Mucosa of rectum (tissue), 2 donors: ENCODE results near the gene NAGLU.
A peak's percentile ranks its signal among the peaks of the same experiment; 100 is the strongest.
"Not testable (repeated sequence)": the region's sequence is repeated elsewhere in the genome, so short reads cannot be mapped to it uniquely, and the experiment has no call there.

Experiments used
- H3K27ac ChIP-seq, 2 donors: one replicate each; pipeline ENCODE4 v1.7.0; 2013; ENCODE audit warnings: inconsistent platforms in 2 of 2, low read depth in 2 of 2, low read length in 2 of 2
- H3K27me3 ChIP-seq, 2 donors: one replicate each; pipeline ENCODE4 v1.7.0; 2013; ENCODE audit warnings: low read length in 2 of 2; ENCODE audit not compliant: control insufficient read depth in 2 of 2, insufficient read depth in 2 of 2
- H3K36me3 ChIP-seq, 2 donors: one replicate each; pipeline ENCODE4 v1.7.0; 2013; ENCODE audit warnings: low read length in 2 of 2; ENCODE audit not compliant: control insufficient read depth in 2 of 2, insufficient read depth in 2 of 2
- H3K4me1 ChIP-seq, 2 donors: one replicate each; pipeline ENCODE4 v1.7.0; 2013; ENCODE audit warnings: low read length in 2 of 2, mild to moderate bottlenecking in 1 of 2; ENCODE audit not compliant: control insufficient read depth in 2 of 2, insufficient read depth in 2 of 2
- H3K4me3 ChIP-seq, 2 donors: one replicate each; pipeline ENCODE4 v1.7.0; 2013; ENCODE audit warnings: low read length in 2 of 2
- H3K9ac ChIP-seq, 2 donors: one replicate each; pipeline ENCODE4 v1.7.0; 2013; ENCODE audit warnings: low read length in 2 of 2, low read depth in 1 of 2, mild to moderate bottlenecking in 1 of 2
- H3K9me3 ChIP-seq, 2 donors: one replicate each; pipeline ENCODE4 v1.7.0; 2013; ENCODE audit warnings: low read length in 2 of 2; ENCODE audit not compliant: control insufficient read depth in 2 of 2
- donor health status: healthy.
- donor health status: Normal muscosa, but diverticular disease.

NAGLU gene

DNA sequence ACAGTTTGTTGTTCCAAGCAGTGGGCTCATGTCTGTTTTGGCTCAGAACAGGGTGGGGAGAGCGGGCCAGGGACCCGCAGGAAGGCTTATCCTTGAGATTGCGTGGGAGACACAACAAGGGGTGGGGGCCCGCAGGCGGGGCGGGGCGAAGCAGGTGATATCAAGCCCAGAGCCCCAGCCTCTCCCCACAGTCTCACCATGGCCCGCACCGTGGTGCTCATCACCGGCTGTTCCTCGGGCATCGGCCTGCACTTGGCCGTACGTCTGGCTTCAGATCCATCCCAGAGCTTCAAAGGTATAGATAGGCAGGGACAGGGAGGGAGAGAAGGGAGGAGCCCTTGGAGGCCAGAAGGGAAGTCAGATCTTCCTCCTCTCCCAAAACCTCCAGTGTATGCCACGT is 16.7 kb downstream of the NAGLU start, which contains the start of gene HSD17B1:
HSD17B1 (plus strand) TSS at position 188 of the 400 bp plus-strand sequence; CDS start at position 199, 11 bp downstream.
- Histone ChIP-seq H3K9ac (peak within 1 kb of the TSS in 1 of 2 donors; percentile 94), H3K4me1 (peaks cover 14 to 18% of the 10 kb centered on the region in 2 donors), H3K4me3 (peak within 1 kb of the TSS in 1 of 2 donors; percentile 88)
- H3K27ac ChIP-seq, H3K9me3 ChIP-seq, H3K36me3 ChIP-seq, H3K27me3 ChIP-seq: not testable (repeated sequence)

GRCh38 chr17:42553161-42553818 is 17.2 kb downstream of the NAGLU start:
- H3K4me3 ChIP-seq: no peak overlapping the region
- no peaks in the 10 kb centered on the region for H3K9me3 ChIP-seq
- peaks cover 10 to 15% of the 10 kb centered on the region in 2 donors for H3K4me1 ChIP-seq
- H3K27me3 ChIP-seq: no peaks in the 10 kb centered on the region
- H3K27ac ChIP-seq: no peak overlapping the region
- H3K9ac ChIP-seq: peak overlapping the region in 1 of 2 donors; percentile 94
- H3K36me3 ChIP-seq: no peaks in the 10 kb centered on the region

DNA sequence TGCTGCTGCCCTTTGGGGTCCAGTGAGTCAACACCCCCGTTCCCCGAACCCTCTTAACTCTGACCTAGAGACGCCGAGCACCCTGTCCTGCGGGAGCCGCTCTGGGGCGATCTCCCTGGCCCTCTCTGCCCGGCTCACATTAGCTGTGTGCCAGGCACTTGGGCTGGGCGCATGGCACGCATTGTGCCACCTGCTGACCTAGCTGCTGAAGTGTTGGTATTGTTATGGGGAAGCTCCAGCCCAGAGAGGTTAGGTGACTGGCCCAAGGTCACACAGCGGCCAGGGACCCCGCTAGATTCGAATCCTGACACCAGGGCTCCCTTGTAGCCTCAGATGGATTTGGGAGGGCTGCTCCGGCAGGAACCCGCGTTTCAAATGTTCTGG is 17.8 kb downstream of the NAGLU start:
- no peaks in the 10 kb centered on the region for H3K9me3 ChIP-seq
- peak overlapping the region; percentile 74 to 88 for H3K4me3 ChIP-seq
- H3K36me3 ChIP-seq: no peaks in the 10 kb centered on the region
- peak overlapping the region; percentile 85 to 89 for H3K27ac ChIP-seq
- H3K4me1 ChIP-seq: peaks cover 7 to 13% of the 10 kb centered on the region in 2 donors
- H3K9ac ChIP-seq: peak overlapping the region; percentile 94 to 95
- H3K27me3 ChIP-seq: no peaks in the 10 kb centered on the region

- Histone ChIP-seq H3K4me1 (peaks cover 7 to 17% of the 10 kb centered on the region in 2 donors), H3K9ac (peak overlapping the region; percentile 94 to 95), H3K4me3 (peak overlapping the region; percentile 74 to 88), H3K9me3 (no peaks in the 10 kb centered on the region), H3K36me3 (no peaks in the 10 kb centered on the region), H3K27ac (peak overlapping the region; percentile 85 to 89), H3K27me3 (no peaks in the 10 kb centered on the region)
Observed at GRCh38 chr17:42554250-42555121, 18.4 kb downstream of the NAGLU start.

DNA sequence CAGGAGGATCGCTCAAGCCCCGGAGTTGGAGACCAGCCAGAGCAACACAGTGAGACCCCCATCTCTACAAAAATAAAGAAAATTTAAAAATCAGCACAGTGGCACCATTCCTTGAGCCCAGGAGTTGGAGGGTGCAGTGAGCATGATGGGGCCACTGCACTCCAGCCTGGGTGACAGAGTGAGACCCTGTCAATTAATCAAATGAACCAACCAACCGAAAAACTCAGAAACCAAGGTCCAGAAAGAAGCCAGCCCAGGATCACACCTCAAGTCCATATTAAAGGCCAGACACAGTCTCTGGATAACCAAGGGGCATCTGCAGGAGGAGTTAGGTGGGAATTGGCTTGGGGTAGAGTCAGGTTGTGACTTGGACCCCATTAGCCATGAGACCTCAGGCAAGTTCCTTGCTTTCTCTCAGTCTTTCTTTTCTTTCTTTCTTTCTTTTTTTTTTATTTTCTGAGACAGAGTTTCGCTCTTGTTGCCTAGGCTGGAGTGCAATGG is 19.1 kb downstream of the NAGLU start:
- peak overlapping the region; percentile 74 to 88 for H3K4me3 ChIP-seq
- H3K4me1 ChIP-seq: peaks cover 9 to 19% of the 10 kb centered on the region in 2 donors
- peak overlapping the region; percentile 85 to 89 for H3K27ac ChIP-seq
- no peaks in the 10 kb centered on the region for H3K9me3 ChIP-seq
- H3K36me3 ChIP-seq: no peaks in the 10 kb centered on the region
- peak overlapping the region; percentile 94 to 95 for H3K9ac ChIP-seq
- H3K27me3 ChIP-seq: no peaks in the 10 kb centered on the region

- peaks cover 9 to 19% of the 10 kb centered on the region in 2 donors for H3K4me1 ChIP-seq
- H3K9me3 ChIP-seq, H3K27ac ChIP-seq, H3K4me3 ChIP-seq, H3K27me3 ChIP-seq, H3K9ac ChIP-seq, H3K36me3 ChIP-seq: not testable (repeated sequence)
Observed at GRCh38 chr17:42555961-42556617, 20.0 kb downstream of the NAGLU start.

- Histone ChIP-seq H3K27ac (peak overlapping the region; percentile 38 to 42), H3K27me3 (no peaks in the 10 kb centered on the region), H3K4me1 (peaks cover 26 to 37% of the 10 kb centered on the region in 2 donors), H3K36me3 (peaks cover under 1 to 5% of the 10 kb centered on the region in 2 donors), H3K9me3 (no peaks in the 10 kb centered on the region), H3K9ac (peak overlapping the region in 1 of 2 donors; percentile 33), H3K4me3 (no peak overlapping the region)
Observed at GRCh38 chr17:42559075-42559474, 23.0 kb downstream of the NAGLU start.

GRCh38 chr17:42560246-42560645 is 24.2 kb downstream of the NAGLU start:
- Histone ChIP-seq H3K9ac (no peak overlapping the region), H3K27ac (no peak overlapping the region), H3K4me1 (peaks cover 26 to 36% of the 10 kb centered on the region in 2 donors), H3K9me3 (no peaks in the 10 kb centered on the region), H3K4me3 (no peak overlapping the region), H3K27me3 (no peaks in the 10 kb centered on the region), H3K36me3 (peaks cover 13 to 17% of the 10 kb centered on the region in 2 donors)

- Histone ChIP-seq H3K4me1 (peaks cover 31 to 41% of the 10 kb centered on the region in 2 donors), H3K36me3 (peaks cover 22 to 27% of the 10 kb centered on the region in 2 donors), H3K9me3 (no peaks in the 10 kb centered on the region), H3K9ac (peak within 1 kb of the TSS; percentile 72 to 92), H3K27ac (peak within 1 kb of the TSS; percentile 79 to 80), H3K4me3 (peak within 1 kb of the TSS; percentile 69 to 97), H3K27me3 (no peaks in the 10 kb centered on the region)
Observed at GRCh38 chr17:42561897-42562387, 25.9 kb downstream of the NAGLU start, which contains the start of gene COASY. COASY (plus strand) TSS chr17:42562148; CDS start chr17:42562623, 475 bp downstream.
